Stimulated activated CD8-positive, alpha-beta memory T cell treated with anti-CD3 and anti-CD28 coated beads, Interleukin-12 subunit alpha, Interleukin-12 subunit beta, amount 100 ng/mL, for 24 hours (primary cell): ENCODE measurements around the gene SLC25A21.

Source experiments
- DNase-seq: peaks from one replicate; pipeline ENCODE4 v3.0.0-alpha.2; 2020; ENCODE audit errors: extremely low read depth

SLC25A21 gene

DNA sequence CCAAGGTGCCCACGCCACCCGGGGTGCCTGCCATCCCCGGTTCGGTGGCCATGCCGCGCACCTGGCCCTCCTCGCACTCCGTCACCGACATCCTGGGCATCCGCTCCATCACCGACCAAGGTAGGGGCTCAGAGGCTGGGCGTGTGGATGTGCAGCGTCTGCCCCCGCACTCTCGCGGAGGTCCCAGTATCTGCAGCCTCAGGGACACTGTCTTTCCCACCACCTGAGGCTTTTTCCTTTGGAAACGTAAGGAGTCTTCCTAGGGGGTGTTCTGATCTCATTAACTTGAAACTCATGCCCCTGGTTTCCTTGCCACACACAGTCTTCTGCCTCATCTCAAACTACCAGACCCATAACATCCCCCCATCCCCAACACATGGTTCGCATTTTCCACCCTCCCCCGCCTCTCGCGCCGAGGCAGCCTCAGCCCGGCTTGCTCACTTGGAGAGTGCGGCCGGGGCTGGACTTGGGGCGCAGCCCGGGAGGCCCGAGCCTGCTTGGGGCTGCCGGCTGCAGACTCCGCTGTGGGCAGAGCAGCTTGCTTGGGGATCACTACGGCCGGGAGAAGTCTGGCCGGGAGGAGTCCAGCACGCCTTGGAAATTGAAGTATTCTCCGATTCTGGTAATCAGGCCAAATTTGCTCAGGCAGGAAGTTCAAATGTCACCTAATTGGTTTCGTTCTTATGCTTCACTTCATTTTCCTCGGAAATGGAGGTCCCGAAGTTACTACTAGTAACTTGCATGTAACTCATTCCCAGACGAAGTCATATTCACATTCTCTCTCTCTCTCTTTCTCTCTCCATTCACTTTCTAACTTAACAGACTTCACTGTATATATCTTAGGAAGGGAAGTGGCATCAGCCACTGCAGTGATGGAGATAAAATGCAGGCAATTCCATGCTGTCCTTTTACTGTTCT lies 508.7 kb downstream of the SLC25A21 start:
- no peak for DNase-seq

DNA sequence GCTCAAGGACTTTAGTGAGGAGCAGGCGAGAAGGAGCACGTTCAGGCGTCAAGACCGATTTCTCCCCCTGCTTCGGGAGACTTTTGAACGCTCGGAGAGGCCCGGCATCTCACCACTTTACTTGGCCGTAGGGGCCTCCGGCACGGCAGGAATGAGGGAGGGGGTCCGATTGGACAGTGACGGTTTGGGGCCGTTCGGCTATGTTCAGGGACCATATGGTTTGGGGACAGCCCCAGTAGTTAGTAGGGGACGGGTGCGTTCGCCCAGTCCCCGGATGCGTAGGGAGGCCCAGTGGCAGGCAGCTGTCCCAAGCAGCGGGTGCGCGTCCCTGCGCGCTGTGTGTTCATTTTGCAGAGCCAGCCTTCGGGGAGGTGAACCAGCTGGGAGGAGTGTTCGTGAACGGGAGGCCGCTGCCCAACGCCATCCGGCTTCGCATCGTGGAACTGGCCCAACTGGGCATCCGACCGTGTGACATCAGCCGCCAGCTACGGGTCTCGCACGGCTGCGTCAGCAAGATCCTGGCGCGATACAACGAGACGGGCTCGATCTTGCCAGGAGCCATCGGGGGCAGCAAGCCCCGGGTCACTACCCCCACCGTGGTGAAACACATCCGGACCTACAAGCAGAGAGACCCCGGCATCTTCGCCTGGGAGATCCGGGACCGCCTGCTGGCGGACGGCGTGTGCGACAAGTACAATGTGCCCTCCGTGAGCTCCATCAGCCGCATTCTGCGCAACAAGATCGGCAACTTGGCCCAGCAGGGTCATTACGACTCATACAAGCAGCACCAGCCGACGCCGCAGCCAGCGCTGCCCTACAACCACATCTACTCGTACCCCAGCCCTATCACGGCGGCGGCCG lies 509.6 kb downstream of the SLC25A21 start:
- DNase-seq, result no peak

DNA sequence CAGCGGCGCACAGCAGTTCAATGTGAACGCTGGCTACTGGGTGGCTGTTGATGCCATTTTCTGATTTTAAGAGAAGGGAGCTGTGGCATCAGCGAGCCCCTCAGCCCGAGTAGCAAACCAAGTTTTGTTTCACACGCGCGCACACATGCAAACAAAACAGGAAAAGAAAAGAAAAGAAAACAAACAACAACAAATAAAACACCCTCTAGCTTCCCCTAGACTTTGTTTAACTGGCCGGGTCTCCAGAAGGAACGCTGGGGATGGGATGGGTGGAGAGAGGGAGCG lies 510.2 kb downstream of the SLC25A21 start:
- no peak for DNase-seq

DNA sequence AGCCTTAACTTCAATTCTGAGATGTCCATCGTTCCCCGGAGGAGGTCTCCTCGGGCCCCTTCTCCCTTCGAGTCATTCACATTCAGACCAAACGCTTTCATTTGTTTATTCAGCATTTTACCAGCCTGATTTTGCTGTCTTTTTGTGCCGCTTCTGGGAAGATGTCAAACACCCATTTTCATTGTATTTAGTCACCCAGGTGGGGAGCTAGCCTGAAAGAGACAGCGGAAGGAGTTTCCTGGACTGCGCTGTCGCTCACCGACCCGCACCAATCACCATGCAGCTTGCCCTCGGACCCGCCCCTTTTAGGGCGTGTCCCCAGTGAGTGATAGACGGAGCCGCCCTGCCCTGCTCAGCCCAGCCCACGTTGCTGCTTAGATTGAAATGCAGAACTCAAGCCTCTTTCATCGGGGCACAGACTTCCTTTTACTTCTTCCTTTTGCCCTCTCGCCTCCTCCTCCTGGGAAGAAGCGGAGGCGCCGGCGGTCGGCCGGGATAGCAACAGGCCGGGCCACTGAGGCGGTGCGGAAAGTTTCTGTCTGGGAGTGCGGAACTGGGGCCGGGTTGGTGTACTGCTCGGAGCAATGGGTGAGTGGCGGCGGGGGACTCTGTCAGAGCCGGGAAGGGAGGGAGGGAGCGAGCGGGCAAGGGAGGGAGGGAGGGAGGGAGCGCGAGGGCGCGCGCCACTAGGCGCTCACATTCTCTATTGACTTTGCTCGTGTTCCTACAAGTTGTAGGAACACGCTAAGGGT lies 510.7 kb downstream of the SLC25A21 start, which contains the start of gene PAX9:
PAX9 (plus strand) TSS at position 355 of the 752 bp plus-strand sequence; CDS start at position 585, 230 bp downstream.
- no peak for DNase-seq

DNA sequence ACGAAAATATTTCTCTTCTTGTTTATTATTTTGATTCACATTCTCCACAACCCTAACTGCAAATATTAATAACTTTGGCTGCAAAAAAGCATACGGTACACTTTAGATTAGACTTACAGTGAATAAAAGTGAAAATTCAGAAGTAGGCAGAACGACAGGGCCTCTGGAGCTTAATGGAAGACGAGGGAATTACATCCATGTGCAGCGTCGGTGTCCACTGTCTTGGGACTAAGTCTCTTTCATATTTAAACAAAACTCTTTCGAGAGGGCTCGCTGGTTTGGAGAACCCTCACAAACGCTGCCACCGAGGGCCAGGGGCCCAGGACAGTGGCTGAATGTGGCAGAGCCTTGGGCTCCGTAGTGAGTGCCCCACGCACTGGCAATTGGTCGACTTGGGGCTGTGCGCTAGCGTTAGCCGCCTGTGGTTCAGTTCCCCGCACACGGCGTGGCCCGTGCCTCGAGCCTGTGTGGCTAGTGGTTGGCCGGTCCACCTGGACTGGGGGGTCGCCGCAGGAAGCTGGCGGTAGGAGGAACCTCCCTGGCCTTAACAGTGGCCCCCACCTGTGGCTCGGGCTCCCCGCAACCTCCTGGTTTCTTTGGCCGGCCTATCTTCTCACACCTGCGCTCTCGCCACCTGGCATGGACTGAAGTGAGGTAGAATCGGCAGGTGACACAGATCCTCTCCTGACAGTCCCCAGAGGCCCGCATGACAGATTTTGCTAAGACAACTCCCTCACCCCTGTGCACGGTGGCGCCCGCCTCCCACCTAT lies 511.5 kb downstream of the SLC25A21 start:
- no peak for DNase-seq

DNA sequence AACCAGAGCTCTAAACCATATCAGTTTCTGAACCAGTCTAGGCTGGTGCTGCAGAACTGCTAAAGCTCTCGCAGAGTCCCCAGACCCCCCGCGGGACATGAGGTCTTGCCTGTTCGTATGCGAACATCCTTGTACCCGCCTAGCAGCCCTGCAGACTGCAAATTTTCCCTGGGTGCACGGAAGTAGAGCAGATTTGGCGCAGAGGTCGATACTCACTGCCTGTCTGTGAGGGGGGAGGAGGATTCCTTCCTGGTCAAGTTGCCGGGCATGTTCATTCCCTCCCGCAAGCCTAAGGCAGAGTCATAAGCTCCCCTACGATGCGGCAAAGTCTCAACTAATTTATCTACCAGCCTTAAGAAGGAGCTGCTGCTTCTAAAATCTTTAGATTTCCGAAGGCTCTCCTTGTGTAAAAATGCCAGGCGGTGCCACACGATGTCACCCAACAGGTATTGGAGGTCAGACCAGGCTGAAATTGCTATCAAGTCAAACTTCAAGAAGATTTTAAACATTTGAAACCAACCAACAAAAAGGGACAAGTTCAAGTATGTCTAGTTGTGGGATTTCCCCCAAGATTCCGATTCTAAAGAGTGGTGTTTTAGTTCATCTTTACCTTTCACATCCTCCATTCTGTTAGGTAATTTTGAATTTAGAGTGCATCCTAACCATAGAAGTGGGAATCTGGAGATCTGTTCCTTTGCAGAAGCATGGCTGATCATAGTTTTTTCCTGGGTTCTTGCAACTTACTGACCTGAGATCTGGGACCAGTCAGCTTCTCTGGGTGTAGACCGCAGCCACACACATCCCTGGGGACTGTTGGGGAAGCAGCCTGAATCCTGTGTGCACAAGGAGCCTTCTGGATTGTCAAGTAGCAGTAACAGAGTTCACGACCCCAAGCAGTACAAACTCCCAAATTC lies 512.3 kb downstream of the SLC25A21 start:
- DNase-seq, result no peak

DNA sequence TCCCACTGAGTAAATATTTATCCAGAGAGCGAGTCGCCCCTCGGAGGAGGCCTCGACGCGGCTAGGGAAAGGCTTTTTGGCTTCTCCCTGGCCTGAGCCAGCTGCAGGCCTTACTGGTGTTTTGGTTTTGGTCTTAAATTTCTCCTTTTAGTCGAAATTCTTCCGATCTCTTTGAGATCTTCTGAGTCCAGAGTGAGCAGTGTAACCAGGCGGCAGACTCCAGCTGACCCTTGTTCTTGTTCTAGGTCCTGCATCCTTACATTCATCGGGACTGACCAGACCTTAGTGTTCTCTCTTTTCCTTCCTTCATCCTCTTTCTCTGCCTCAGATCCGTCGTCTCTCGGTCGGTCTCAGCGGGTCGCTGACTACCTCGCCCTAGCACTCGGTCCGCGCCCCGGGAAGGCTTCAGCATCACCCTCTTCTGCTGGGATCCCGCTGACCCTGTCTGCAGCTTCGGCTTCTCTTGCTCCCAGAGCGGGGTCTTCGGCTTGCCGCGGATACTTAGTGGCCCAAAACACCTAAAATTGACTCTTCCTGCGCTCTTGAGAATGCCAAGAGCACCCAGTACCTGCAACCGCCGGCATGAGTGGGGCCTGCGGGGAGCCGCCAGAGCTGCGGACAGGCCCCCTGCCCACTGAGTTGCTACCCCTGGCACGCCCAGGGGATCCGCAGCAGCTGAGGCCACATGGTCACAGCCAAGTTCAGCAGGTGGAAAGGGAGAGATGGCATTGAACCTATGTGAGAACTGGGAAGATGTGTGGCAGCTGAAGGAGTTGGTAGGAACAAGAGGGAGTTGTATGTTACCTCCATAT lies 513.2 kb downstream of the SLC25A21 start:
- DNase-seq, result no peak

DNA sequence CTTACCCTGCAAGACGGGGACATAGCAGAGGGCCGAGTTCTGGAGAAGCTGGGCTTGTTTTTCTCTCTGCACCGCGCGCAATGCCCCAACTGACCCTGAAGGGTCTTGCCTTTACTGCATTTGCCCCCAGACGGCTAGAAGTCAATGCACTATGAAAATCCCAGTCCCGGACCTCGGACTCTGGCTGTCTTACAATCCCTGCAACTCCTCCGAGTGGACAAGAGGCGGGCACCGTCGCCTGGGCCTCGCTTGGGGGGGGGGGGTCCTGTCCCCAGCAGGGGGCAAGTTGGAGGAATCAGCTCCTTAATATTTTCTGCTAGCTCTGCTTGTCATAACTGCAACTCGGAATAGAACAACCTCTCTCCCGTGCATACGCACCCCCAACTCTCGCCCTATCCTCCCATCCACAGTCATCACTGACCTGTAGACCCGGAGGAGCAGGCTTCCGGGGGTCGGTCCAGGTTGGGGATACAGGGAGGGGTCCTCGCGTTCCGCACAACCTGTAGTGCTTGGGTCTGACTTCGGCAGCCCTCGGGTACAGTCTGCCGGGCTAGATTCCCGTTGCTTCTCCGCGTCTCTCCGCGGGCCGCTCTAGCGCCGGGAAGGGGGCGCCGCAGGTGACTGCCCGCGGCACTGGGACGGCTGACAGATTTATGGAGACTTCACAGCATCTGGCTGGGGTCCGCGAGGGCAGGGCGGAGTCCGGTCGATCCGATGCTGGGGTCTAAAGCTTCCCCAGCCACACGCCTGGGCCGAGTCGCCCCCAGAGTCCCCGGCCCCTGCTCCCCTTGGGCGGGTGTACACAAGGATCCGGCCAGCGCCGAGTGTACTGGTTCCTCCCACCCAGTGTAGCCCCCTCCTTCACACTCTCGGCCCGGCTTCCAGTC lies 514.0 kb downstream of the SLC25A21 start:
- DNase-seq, result no peak

DNA sequence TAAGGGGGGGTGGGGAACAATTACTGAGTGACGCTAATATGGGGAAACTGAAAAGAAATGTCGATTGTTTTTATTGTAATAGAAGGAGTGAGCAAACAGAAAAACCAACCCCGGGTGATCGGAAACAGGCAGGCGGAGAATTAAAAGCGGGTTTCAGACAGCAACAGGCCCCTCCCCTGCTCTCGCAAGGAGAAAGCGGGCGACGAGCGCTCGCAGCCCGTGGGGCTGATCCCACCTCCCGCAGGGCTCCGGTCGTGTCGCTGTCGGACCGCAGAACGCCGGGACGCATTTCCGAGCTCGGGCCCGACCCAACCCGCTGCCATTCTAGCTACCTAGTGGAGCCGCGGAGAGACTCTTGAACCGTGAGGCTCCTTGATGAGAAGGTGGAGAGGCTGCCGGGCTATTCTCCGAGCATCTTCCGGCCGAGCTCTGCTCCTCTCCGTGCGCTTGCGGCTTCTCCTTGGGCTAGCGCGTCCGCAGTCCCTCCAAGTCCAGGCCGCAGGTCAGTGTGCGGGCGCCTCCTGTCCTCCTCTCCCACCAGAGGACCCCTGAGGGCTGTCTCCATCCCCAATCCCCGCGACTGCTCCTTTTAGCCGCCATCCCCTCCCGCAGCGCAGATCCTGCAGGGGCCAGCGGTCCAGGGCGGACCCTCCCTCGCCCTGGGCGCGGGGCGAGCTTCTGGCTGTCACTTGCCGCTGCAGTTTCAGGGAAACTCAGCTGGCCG lies 514.8 kb downstream of the SLC25A21 start:
- DNase-seq, result no peak

DNA sequence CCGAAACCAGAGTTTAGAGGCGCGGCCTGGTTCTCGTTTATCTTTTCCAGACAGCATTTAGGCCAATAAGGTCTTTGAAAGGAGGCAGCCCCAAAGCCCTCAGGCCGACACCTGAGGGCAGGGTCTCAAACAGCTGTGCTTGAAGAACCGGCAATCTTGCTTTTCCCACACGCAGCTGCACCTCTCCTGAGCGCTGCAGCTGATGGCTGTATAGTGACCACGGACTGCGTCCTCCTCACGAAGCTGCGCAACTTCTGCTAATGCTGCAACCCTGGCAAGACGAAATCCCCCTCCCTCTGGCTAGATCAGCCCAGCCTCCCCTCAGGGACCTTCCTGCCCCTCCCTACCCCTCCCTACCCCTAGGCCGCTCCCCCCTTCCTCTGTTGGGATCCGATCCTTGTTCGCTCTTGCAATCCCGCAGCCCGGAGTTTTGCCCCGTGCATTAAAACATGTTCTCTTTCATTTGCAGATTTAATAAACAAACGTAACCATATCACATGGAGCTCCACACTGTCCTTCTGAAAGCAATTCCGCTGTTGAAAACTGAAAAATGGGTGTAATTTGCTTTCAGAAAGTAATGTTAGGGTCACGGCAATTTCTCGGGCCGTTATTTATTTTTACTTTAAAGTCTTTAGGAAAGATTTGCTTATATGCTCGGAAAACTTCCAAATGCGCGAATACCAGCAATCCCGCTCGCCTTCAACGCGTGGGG lies 515.6 kb downstream of the SLC25A21 start:
- DNase-seq, result no peak

DNA sequence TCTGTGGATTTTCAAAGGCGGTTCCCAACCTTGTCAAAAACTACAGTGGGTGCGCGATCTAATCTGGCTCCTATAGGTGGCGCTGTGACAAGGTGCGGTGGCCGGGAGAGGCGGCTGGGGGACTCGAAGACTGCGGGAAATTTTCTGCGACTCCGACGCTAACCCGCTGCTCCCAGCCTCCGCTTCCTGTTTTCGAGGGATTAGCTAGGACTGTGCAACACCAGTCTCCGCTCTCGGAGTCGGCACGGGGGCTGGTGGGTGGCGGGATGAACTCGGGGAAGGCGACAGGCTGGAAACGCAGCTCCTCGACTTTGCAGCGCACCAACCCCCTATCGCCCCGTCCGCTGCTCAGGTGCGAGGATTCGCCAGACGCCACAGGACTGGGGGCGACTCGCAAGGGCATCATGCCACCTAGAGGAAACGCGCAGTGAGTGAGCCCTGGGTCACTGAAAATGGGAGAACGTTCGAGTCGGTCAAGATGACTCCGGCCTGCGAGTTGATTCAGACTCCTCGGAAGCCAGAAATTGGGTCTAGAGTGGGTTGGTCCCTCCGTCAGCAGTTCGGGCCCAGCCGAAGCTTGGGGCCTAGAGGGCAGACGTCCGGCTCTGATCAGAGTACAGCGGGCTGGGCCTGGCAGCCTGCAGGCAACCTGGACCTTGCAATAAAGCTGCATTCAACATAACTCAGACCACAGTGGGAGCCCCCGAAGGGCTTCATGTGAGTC lies 516.3 kb downstream of the SLC25A21 start:
- DNase-seq, result no peak

DNA sequence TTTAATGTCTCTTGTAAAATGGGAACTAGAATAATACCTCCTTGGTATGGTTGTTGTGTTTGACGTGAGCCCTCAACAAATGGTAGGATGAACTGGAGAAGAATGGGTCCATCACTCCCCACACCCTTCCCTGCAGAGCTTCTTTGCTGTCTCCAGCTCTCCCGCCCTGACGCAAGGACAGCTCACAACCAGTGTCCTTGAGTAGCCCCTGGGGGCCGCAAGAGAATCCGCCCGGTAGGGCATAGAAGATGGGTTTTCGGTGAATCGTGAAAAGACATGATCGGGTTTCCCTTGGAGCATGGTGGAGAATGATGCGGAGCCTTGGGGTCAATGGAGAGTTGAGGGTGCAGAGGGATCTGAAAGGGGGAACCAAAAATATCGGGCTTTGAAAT lies 516.8 kb downstream of the SLC25A21 start:
- DNase-seq, result no peak

DNA sequence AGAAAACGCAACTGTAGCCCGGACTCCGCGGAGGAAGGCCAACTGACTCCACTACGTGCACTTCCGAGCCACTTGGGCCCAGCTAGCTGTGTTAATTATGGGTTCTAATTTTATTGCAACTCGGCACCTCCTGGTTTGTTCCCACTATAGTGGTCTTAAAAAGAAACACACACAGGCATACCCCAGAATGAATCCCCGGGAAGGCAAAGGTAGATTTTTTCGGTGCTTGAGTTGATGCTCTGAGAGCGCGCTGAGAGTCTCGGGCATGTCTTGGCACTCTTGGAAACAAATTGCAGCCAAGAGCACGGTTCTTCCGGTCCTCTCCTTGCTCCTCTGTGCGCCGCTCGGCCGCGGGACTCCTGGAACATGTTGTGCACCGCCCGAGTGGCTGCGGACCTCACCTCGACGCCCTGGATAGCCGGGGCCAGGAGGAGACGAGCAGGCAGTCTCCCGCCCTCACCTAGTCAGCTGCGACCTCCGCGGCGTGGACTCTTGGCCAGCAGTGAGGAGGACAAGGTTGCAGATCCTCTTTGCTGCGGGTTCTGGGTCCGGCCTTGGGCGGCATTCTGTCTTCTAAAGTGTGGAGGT lies 517.5 kb downstream of the SLC25A21 start:
- no peak for DNase-seq

DNA sequence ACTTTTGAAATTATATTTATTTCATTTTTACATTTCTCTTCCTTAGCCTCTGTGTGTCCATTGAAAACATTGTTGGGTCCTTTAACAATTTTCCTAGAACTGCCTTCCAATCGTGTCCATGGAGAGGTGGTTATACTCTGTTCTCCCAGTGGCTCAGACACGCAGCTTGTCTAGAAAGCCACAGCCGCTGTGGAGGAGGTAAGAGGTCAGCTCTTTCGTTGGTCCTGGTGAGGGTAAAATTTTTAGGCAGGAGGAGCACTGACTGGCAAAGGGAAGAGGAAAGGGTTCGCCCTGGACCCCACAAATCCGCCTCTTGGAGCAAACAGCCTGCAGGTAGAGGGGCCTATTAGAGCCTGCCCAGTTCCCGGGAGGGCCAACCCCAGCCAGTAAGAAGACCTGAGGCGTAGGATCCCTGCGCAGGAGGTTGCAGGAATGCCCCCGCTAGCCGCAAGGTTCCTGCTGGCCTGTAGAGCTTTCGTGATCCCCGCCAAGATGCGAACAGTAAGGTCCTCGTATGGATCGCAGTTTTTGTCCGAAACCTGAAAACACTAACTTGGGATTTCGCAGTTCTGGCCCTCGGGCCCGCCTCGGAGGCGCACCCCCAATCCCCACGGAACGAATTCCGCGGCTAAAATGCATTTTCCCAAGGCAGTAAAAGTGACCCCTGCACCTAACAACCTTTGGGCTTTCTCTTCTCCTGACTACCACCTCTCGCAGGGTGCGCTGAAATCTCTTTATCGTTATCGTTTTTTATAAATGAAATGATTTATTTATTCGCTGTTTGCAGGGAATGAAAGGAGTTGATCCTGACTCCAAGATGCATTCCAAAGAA lies 518.2 kb downstream of the SLC25A21 start:
- DNase-seq, result no peak

DNA sequence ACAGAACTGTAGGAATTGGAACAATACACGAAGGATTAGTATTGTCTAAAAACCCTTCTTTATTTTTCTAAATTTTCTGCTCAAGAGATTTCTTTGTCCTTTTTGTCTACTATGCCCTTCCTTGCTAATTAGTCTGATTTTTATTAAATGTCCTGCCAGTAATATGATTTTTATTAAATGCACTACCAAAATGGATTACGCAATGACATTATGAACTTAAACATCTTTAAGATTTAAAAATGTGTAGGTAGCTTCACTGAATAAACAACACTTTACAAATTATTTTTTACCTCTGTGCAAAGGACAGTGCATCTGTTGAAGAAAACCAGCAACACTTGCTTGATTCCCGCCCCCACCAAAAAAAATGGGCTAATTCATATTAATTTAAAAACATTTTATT lies 519.0 kb downstream of the SLC25A21 start:
- no peak for DNase-seq
